Heart right ventricle (tissue), 16 donors: Measurements from ENCODE around the gene DHTKD1. TPM values are rescaled to one million over a fixed set of nuclear protein-coding genes. Genes with fewer than 3 reads are reported as not detected.

Experiments used
- ATAC-seq, 8 donors: fragments of 200-7000 bp; cut with Tn5 transposase; one replicate each; pipeline ENCODE4 v1.9.1; 2020; ENCODE audit warnings: mild to moderate bottlenecking in 8 of 8, moderate library complexity in 8 of 8, moderate number of reproducible peaks in 1 of 8
- DNase-seq, 2 donors: peaks; one replicate each; pipeline ENCODE4 v3.0.0-alpha.2; 2020
- H3K27ac ChIP-seq, 10 donors: fragments of 200-600 bp; sonication (generic) in 2 of 10; one replicate each; pipeline versions ENCODE4 v1.5.0 to v1.8.0; 2020 to 2022; ENCODE audit warnings: mild to moderate bottlenecking in 3 of 10
- H3K27me3 ChIP-seq, 7 donors: fragments of 200-600 bp; one replicate each; pipeline ENCODE4 v1.8.0; 2021 to 2022; ENCODE audit warnings: mild to moderate bottlenecking in 2 of 7
- H3K36me3 ChIP-seq, 9 donors: fragments of 200-600 bp; sonication (generic) in 1 of 9; one replicate each; pipeline versions ENCODE4 v1.5.0 to v1.8.0; 2020 to 2022; ENCODE audit warnings: mild to moderate bottlenecking in 2 of 9
- H3K4me1 ChIP-seq, 9 donors: fragments of 200-600 bp; sonication (generic) in 1 of 9; one replicate each; pipeline versions ENCODE4 v1.5.0 to v1.8.0; 2020 to 2022; ENCODE audit warnings: mild to moderate bottlenecking in 4 of 9
- H3K4me3 ChIP-seq, 10 donors: fragments of 200-600 bp; sonication (generic) in 2 of 10; one replicate each; pipeline versions ENCODE4 v1.5.0 to v1.8.0; 2020 to 2022; ENCODE audit warnings: mild to moderate bottlenecking in 7 of 10, moderate library complexity in 2 of 10
- H3K9me3 ChIP-seq, 11 donors: fragments of 200-600 bp in 10 of 11; sonication (generic) in 2 of 11; one replicate each; pipeline versions ENCODE4 v1.5.0 to v1.8.0; 2013 to 2022; ENCODE audit warnings: mild to moderate bottlenecking in 2 of 11, control low read depth in 1 of 11, moderate library complexity in 1 of 11
- CTCF ChIP-seq, 9 donors: fragments of 200-600 bp; sonication (generic) in 2 of 9; IDR thresholded peaks; one replicate each; pipeline versions ENCODE4 v1.5.0 to v1.8.0; 2021 to 2022; ENCODE audit warnings: antibody characterized with exemption in 9 of 9, mild to moderate bottlenecking in 5 of 9, moderate library complexity in 1 of 9
- WGBS, 2 donors: extraction: QIAGEN DNeasy Blood & Tissue Kit; methylation state at CpG; one replicate each; pipeline ENCODE4 v1.1.7; 2013; ENCODE audit warnings: inconsistent platforms in 1 of 2; 5-methylcytosine and 5-hydroxymethylcytosine counted together
- intact Hi-C, 10 donors: fragments of 100-400 bp; cut with DNase I; formaldehyde crosslinking; loops; one replicate each; pipeline versions ENCODE4 v1.11.1 to v1.14.2; 2022
- polyA plus RNA-seq, 2 donors: library from polyadenylated mRNA; stranded (reverse); fragments of 200-250 nt; gene quantifications; one replicate each; pipeline ENCODE4 v1.2.3, GENCODE V29; 2013
- total RNA-seq, 10 donors: library from RNA; stranded (reverse); fragmentation: NEBNext Ultra II Directional in 3 of 10; extraction: Animal tissue kit (Norgen Biotek cat#: 25700) in 3 of 10; gene quantifications; one replicate each; pipeline versions ENCODE4 v1.2.1 to v1.2.4, GENCODE V29; 2021 to 2023
- donor health status: Arrhythmogenic right ventricular cardiomyopathy.
- donor health status: ischemic (EF 13 %, LVEDD 7.1; RV severe dilation, severe dysfunction).
- donor health status: healthy with polysubstance abuse.
- donor health status: DM: no; HTN: yes; CAD: no.
- donor health status: DM: no; HTN: no; CAD: no.
- donor health status: ischemic (EF 25% LVEDD 6.9; RV normal size, moderate dysfunction).
- donor health status: ischemic (EF 25% LVEDD 5.7; RV mildly dilated, moderate dysfunction).
- donor health status: healthy.
- donor health status: DM: yes; HTN: yes; CAD: no.
- donor health status: Ischemic cardiomyopathy.
- donor health status: ischemic (EF 35%, LVEDD 5.7; RV mildly dilated, moderate dysfunction).
- donor health status: nonischemic (EF 11% LVEDD 7.7; RV severe dilation, severe dysfunction).
- donor health status: DM: yes; HTN: yes; CAD: no.
- donor health status: PGD.
- donor health status: ischemic (EF 29% LVEDD 5.4; RV normal size, mild dysfunction).
- donor health status: nonischemic (EF 23%, LVEDD 6.1; RV moderate dilation, normal function).

Gene DHTKD1
- total and polyA plus RNA-seq, 12 donors = 10.8 to 44.0 (median 30.7) TPM

- Histone ChIP-seq H3K27me3 (no peaks in the 10 kb centered on the region), H3K4me3 (peak within 1 kb of the TSS; percentile 65 to 99 (median 94)), H3K36me3 (peaks cover 0 to 22% (median 0%) of the 10 kb centered on the region in 9 donors), H3K9me3 (no peaks in the 10 kb centered on the region), H3K27ac (peak within 1 kb of the TSS; percentile 37 to 96 (median 88)), H3K4me1 (peaks cover 0 to 14% (median 7%) of the 10 kb centered on the region in 9 donors)
- ATAC-seq = peak; percentile 97 to 100 (median 98)
- intact Hi-C loops = loop anchor here in 1 of 10 donors (2.0 kb wide), 1 partner anchor 61 kb away; the partner anchor contains the start of gene DHTKD1
- no peak for TF ChIP-seq CTCF (IDR thresholded peaks at IDR 0.05)
- WGBS, 2 donors = 0 to 1% methylated on average over 73 to 108 of the region's 108 CpGs
- DNase-seq = peak; percentile 94 to 98
These were observed 60.7 kb downstream of the DHTKD1 start, which contains the start of gene SEC61A2 for GRCh38 chr10:12129222-12130111. SEC61A2 (plus strand) TSS chr10:12129677; CDS start chr10:12129788, 111 bp downstream.

GRCh38 chr10:12130237-12130872, 61.6 kb downstream of the DHTKD1 start:
- ATAC-seq (peak in 2 of 8 donors; percentile 25), DNase-seq (peak in 1 of 2 donors; percentile 5)
- WGBS, 2 donors = 25 to 34% methylated on average over 11 of the region's 11 CpGs
- intact Hi-C loops = no loop called here
- Histone ChIP-seq H3K36me3 (peaks cover 0 to 28% (median 1%) of the 10 kb centered on the region in 9 donors), H3K4me3 (peak overlapping the region; percentile 65 to 99 (median 94)), H3K27ac (peak overlapping the region in 7 of 10 donors; percentile 85 to 96 (median 89)), H3K9me3 (no peaks in the 10 kb centered on the region), H3K27me3 (no peaks in the 10 kb centered on the region), H3K4me1 (peaks cover 0 to 14% (median 7%) of the 10 kb centered on the region in 9 donors)
- TF ChIP-seq CTCF (IDR thresholded peaks at IDR 0.05) = peak in 7 of 9 donors; percentile 10 to 53 (median 39)

GRCh38 chr10:12135631-12136030, 66.9 kb downstream of the DHTKD1 start:
- intact Hi-C loops = no loop called here
- WGBS, 2 donors = 82 to 90% methylated on average over 3 of the region's 3 CpGs
- Histone ChIP-seq H3K4me3 (no peak overlapping the region), H3K27me3 (no peaks in the 10 kb centered on the region), H3K4me1 (peaks cover 0 to 5% (median 2%) of the 10 kb centered on the region in 9 donors), H3K9me3 (no peaks in the 10 kb centered on the region), H3K36me3 (peaks cover 0 to 81% (median 17%) of the 10 kb centered on the region in 9 donors), H3K27ac (no peak overlapping the region)
- DNase-seq (no peak), ATAC-seq (no peak)
- no peak for TF ChIP-seq CTCF (IDR thresholded peaks at IDR 0.05)

- Histone ChIP-seq H3K27ac (no peak overlapping the region), H3K9me3 (no peaks in the 10 kb centered on the region), H3K4me1 (no peaks in the 10 kb centered on the region), H3K4me3 (no peak overlapping the region), H3K36me3 (peaks cover 0 to 98% (median 30%) of the 10 kb centered on the region in 9 donors), H3K27me3 (no peaks in the 10 kb centered on the region)
- WGBS, 2 donors = 100% methylated on average over 1 of the region's 1 CpG
- no peak for TF ChIP-seq CTCF (IDR thresholded peaks at IDR 0.05)
- intact Hi-C loops = no loop called here
- DNase-seq (no peak), ATAC-seq (no peak)
These were observed 71.3 kb downstream of the DHTKD1 start for GRCh38 chr10:12140038-12140437.
